Gastrocnemius medialis (tissue), 4 donors: ENCODE results near the gene ARG2. TPM values are rescaled to one million over a fixed set of nuclear protein-coding genes. Genes with fewer than 3 reads are reported as not detected.

Source experiments
- ATAC-seq, 2 donors: fragments of 150-250 bp; one replicate each; pipeline ENCODE4 v1.9.1; 2016
- DNase-seq, 2 donors: peaks; one replicate each; pipeline ENCODE4 v3.0.0-alpha.2; 2019
- H3K27ac ChIP-seq, 4 donors: fragments of 200-600 bp; sonication (generic); 1 replicate in 1 of 4; 2 replicates in 3 of 4; pipeline ENCODE4 v1.5.1; 2016 to 2018; ENCODE audit warnings: mild to moderate bottlenecking in 2 of 4, moderate library complexity in 1 of 4
- H3K27me3 ChIP-seq, 3 donors: fragments of 200-600 bp; sonication (generic) in 2 of 3; 1 replicate in 1 of 3; 2 replicates in 2 of 3; pipeline versions ENCODE4 v1.5.1 to v1.6.0; 2016 to 2019; ENCODE audit warnings: mild to moderate bottlenecking in 1 of 3, moderate library complexity in 1 of 3
- H3K36me3 ChIP-seq, 2 donors: fragments of 200-600 bp; sonication (generic) in 1 of 2; one replicate each; pipeline ENCODE4 v1.5.1; 2017 to 2018
- H3K4me1 ChIP-seq, 2 donors: fragments of 200-600 bp; sonication (generic) in 1 of 2; one replicate each; pipeline ENCODE4 v1.5.1; 2016 to 2017; ENCODE audit warnings: mild to moderate bottlenecking in 2 of 2
- H3K4me3 ChIP-seq, 4 donors: fragments of 200-600 bp; sonication (generic) in 3 of 4; 1 replicate in 1 of 4; 2 replicates in 3 of 4; pipeline ENCODE4 v1.5.1; 2016 to 2019; ENCODE audit warnings: mild to moderate bottlenecking in 2 of 4
- H3K9me3 ChIP-seq, 3 donors: fragments of 200-600 bp; sonication (generic) in 2 of 3; 1 replicate in 1 of 3; 2 replicates in 2 of 3; pipeline ENCODE4 v1.5.1; 2016 to 2019
- POLR2A ChIP-seq, 2 donors: fragments of 450-650 bp; IDR thresholded peaks; one replicate each; pipeline ENCODE4 v1.6.1; 2017; ENCODE audit warnings: antibody characterized with exemption in 2 of 2, mild to moderate bottlenecking in 2 of 2, moderate library complexity in 2 of 2
- in situ Hi-C, 4 donors: fragments of 200-750 bp; cut with MboI; loops; one replicate each; pipeline versions ENCODE4 v1.15.0 to v1.8.0; 2017; ENCODE audit warnings: low sequenced_read_pairs in 4 of 4
- intact Hi-C: fragments of 100-400 bp; cut with DNase I; formaldehyde crosslinking; loops from one replicate; pipeline ENCODE4 v1.15.1; 2023; ENCODE audit warnings: low total_unique reads
- total RNA-seq, 4 donors: library from RNA; depleted of rRNA; stranded (reverse); fragments of >200 nt; gene quantifications; one replicate each; pipeline versions ENCODE4 v1.1.0 to v1.2.3, GENCODE V29; 2016
- TF ChIP-seq, protein P1 (sequence below), 5 experiments: fragments of 450-650 bp in 3 of 5; fragments of 200-600 bp in 2 of 5; sonication (generic) in 2 of 5; IDR thresholded peaks in 4 of 5; conservative IDR thresholded peaks in 1 of 5; 1 replicate in 4 of 5; 2 replicates in 1 of 5; pipeline ENCODE4 v1.5.1; 2016 to 2019; ENCODE audit warnings: antibody characterized with exemption in 5 of 5, mild to moderate bottlenecking in 3 of 5, moderate library complexity in 3 of 5

The ARG2 gene
- total RNA-seq, 4 donors from 2014 or later = 4.0 to 662 (median 152) TPM

DNA sequence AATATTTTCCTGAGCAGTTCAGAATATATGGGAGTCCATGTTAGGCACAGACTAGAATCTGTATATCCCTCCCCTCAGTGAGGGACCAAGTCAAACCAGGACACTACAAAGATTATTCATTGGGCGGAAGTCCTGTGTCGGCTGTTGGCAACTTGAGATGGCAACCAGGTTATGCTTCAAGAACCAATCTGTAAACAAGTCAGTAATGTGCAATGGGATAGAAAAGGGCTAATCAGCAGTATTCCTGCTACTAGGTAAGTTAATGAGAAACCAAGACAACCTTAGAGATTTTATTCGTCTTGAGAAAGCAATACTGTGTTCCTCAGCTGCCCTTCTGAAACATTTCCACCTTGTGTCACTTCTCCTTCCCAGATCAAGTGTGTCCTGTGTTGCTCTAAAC lies 26.4 kb downstream of the ARG2 start:
- Histone ChIP-seq H3K4me1 (peaks cover 8 to 13% of the 10 kb centered on the region in 2 donors), H3K9me3 (no peaks in the 10 kb centered on the region), H3K27ac (peak overlapping the region; percentile 78 to 89 (median 83)), H3K27me3 (no peaks in the 10 kb centered on the region), H3K4me3 (no peak overlapping the region), H3K36me3 (peaks cover 5 to 70% of the 10 kb centered on the region in 2 donors)
- no peak for ATAC-seq
- no peak for TF ChIP-seq POLR2A (IDR thresholded peaks at IDR 0.05)
- TF ChIP-seq, protein P1, sequence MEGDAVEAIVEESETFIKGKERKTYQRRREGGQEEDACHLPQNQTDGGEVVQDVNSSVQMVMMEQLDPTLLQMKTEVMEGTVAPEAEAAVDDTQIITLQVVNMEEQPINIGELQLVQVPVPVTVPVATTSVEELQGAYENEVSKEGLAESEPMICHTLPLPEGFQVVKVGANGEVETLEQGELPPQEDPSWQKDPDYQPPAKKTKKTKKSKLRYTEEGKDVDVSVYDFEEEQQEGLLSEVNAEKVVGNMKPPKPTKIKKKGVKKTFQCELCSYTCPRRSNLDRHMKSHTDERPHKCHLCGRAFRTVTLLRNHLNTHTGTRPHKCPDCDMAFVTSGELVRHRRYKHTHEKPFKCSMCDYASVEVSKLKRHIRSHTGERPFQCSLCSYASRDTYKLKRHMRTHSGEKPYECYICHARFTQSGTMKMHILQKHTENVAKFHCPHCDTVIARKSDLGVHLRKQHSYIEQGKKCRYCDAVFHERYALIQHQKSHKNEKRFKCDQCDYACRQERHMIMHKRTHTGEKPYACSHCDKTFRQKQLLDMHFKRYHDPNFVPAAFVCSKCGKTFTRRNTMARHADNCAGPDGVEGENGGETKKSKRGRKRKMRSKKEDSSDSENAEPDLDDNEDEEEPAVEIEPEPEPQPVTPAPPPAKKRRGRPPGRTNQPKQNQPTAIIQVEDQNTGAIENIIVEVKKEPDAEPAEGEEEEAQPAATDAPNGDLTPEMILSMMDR (IDR thresholded peaks at IDR 0.05 in 4 of 5, conservative IDR thresholded peaks at IDR 0.05 in 1 of 5) = no peak
- in situ Hi-C loops (no loop called here), intact Hi-C loops (no loop called here)
- DNase-seq = no peak

DNA sequence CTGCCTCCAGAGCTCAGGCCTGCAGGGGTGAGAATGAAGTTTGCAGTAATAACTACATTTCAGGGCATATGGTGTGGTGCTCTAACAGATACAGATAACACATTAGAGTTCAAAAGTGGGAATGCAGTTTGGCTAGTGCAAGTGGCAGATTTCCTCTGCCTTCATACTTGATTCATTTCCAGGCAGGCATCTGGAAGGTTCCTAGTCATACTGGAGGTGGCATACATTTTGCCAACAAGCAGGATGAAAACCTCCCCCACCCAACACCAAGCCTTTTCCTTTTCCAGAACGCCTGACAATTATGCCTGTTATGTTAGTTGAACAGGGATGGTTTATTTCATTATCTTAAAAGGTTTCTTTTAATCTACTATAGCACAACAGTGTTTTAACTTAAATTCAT lies 30.4 kb downstream of the ARG2 start:
- Histone ChIP-seq H3K4me3 (no peak overlapping the region), H3K4me1 (peaks cover 8 to 16% of the 10 kb centered on the region in 2 donors), H3K9me3 (no peaks in the 10 kb centered on the region), H3K27ac (peak overlapping the region in 2 of 4 donors; percentile 48 to 57), H3K27me3 (no peaks in the 10 kb centered on the region), H3K36me3 (peaks cover 5 to 96% of the 10 kb centered on the region in 2 donors)
- ATAC-seq (no peak), DNase-seq (no peak)
- intact Hi-C loops (no loop called here), in situ Hi-C loops (no loop called here)
- TF ChIP-seq, protein P1 (IDR thresholded peaks at IDR 0.05 in 4 of 5, conservative IDR thresholded peaks at IDR 0.05 in 1 of 5) = no peak
- TF ChIP-seq POLR2A (IDR thresholded peaks at IDR 0.05) = no peak

DNA sequence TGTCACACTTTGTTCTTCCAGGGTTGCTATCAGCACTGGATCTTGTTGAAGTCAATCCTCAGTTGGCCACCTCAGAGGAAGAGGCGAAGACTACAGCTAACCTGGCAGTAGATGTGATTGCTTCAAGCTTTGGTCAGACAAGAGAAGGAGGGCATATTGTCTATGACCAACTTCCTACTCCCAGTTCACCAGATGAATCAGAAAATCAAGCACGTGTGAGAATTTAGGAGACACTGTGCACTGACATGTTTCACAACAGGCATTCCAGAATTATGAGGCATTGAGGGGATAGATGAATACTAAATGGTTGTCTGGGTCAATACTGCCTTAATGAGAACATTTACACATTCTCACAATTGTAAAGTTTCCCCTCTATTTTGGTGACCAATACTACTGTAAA lies 31.0 kb downstream of the ARG2 start:
- H3K36me3 ChIP-seq = peaks cover 5 to 99% of the 10 kb centered on the region in 2 donors
- no peaks in the 10 kb centered on the region for H3K27me3 ChIP-seq
- TF ChIP-seq, protein P1 (IDR thresholded peaks at IDR 0.05 in 4 of 5, conservative IDR thresholded peaks at IDR 0.05 in 1 of 5) = no peak
- TF ChIP-seq POLR2A (IDR thresholded peaks at IDR 0.05) = no peak
- no peaks in the 10 kb centered on the region for H3K9me3 ChIP-seq
- ATAC-seq = peak; percentile 27 to 48
- H3K4me1 ChIP-seq = peaks cover 5 to 10% of the 10 kb centered on the region in 2 donors
- in situ Hi-C loops = no loop called here
- H3K27ac ChIP-seq = peak overlapping the region in 3 of 4 donors; percentile 1 to 57 (median 48)
- no peak overlapping the region for H3K4me3 ChIP-seq
- no peak for DNase-seq
- intact Hi-C loops = no loop called here

DNA sequence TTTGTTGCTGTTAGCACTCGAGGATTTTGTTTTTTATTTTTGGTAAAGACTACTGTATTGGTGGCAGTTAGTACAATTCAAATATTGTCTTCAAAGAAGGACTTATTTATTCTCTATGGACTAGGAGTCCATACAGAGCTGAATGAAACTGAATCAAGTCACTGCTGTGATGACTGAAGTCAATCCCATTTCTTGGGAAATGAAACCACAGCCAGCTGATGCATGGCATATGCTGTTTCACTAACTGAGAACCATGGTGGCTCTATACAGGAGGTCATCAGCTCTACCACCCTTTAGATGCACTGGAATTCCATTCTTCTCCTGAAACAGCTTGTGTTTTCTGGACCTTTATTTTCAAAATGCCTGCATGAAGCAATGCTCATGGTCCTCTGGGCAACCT lies 32.5 kb downstream of the ARG2 start:
- peaks cover 5 to 8% of the 10 kb centered on the region in 2 donors for H3K4me1 ChIP-seq
- H3K9me3 ChIP-seq = no peaks in the 10 kb centered on the region
- peaks cover 5 to 99% of the 10 kb centered on the region in 2 donors for H3K36me3 ChIP-seq
- H3K27ac ChIP-seq = peak overlapping the region in 1 of 4 donors; percentile 48
- DNase-seq (no peak), ATAC-seq (no peak)
- no peak overlapping the region for H3K4me3 ChIP-seq
- TF ChIP-seq, protein P1 (IDR thresholded peaks at IDR 0.05 in 4 of 5, conservative IDR thresholded peaks at IDR 0.05 in 1 of 5) = no peak
- TF ChIP-seq POLR2A (IDR thresholded peaks at IDR 0.05) = no peak
- no peaks in the 10 kb centered on the region for H3K27me3 ChIP-seq
- intact Hi-C loops (no loop called here), in situ Hi-C loops (no loop called here)
